Astrocyte of the spinal cord (primary cell): ENCODE measurements around the gene SP9.

Source experiments
- DNase-seq: peaks from one replicate; pipeline ENCODE4 v3.0.0; 2011; ENCODE audit warnings: low read depth, low spot score
- H3K4me3 ChIP-seq: 2 replicates; pipeline ENCODE4 v1.5.1; 2011; ENCODE audit warnings: low read depth, mild to moderate bottlenecking, low read length, moderate library complexity
- CTCF ChIP-seq: IDR thresholded peaks from 2 replicates; pipeline ENCODE4 v1.5.1; 2012; ENCODE audit warnings: low read depth, mild to moderate bottlenecking, low read length, inconsistent platforms
- in situ Hi-C: cut with HindIII; loops from 2 replicates; pipeline ENCODE4 v1.10.0; 2017; ENCODE audit warnings: low sequenced_read_pairs

SP9 gene

GRCh38 chr2:174364628-174365027, 29.9 kb downstream of the SP9 start:
- TF ChIP-seq CTCF, result no peak
- H3K4me3 ChIP-seq, result no peak overlapping the region
- in situ Hi-C loops, result no loop called here
- no peak for DNase-seq

- no peak overlapping the region for H3K4me3 ChIP-seq
- no peak for TF ChIP-seq CTCF
- DNase-seq, result peak; percentile 57
- in situ Hi-C loops, result no loop called here
Observed at GRCh38 chr2:174365571-174365970, 30.8 kb downstream of the SP9 start.

- in situ Hi-C loops, result no loop called here
- DNase-seq, result no peak
- H3K4me3 ChIP-seq, result no peak overlapping the region
- TF ChIP-seq CTCF, result no peak
Observed at GRCh38 chr2:174368691-174369090, 33.9 kb downstream of the SP9 start.

GRCh38 chr2:174376967-174377366, 42.2 kb downstream of the SP9 start:
- TF ChIP-seq CTCF, result no peak
- no peak overlapping the region for H3K4me3 ChIP-seq
- DNase-seq, result no peak
- in situ Hi-C loops, result no loop called here

- H3K4me3 ChIP-seq, result no peak overlapping the region
- no peak for DNase-seq
- in situ Hi-C loops, result no loop called here
- no peak for TF ChIP-seq CTCF
Observed at GRCh38 chr2:174383796-174384195, 49.0 kb downstream of the SP9 start.

GRCh38 chr2:174385201-174385600, 50.4 kb downstream of the SP9 start:
- no peak for TF ChIP-seq CTCF
- DNase-seq, result no peak
- in situ Hi-C loops, result no loop called here
- no peak overlapping the region for H3K4me3 ChIP-seq
